Common myeloid progenitor, CD34-positive (primary cell): ENCODE results near the gene ABI1.

Experiments used
- CTCF ChIA-PET: fragments of 350-600 bp; sonication (Branson Sonifier 250); formaldehyde crosslinking; loops from one replicate; lab custom pipeline; 2021; ENCODE audit warnings: antibody characterized with exemption; lab: Charles Lee
- POLR2A ChIA-PET: fragments of 350-600 bp; sonication (Branson Sonifier 250); formaldehyde crosslinking; loops from one replicate; lab custom pipeline; 2021; ENCODE audit warnings: antibody characterized with exemption; lab: Charles Lee
- DNase-seq, 3 donors: peaks; one replicate each; pipeline versions ENCODE4 v3.0.0 to v3.0.0-alpha.2; 2013
- H3K27ac ChIP-seq, 2 experiments: 1 replicate in 1 of 2; 2 replicates in 1 of 2; pipeline ENCODE4 v1.7.0; 2013; ENCODE audit warnings: inconsistent platforms in 2 of 2, low read length in 2 of 2, mild to moderate bottlenecking in 2 of 2, low read depth in 1 of 2, moderate library complexity in 1 of 2; ENCODE audit not compliant: severe bottlenecking in 2 of 2, insufficient read depth in 1 of 2, poor library complexity in 1 of 2
- H3K27me3 ChIP-seq, 5 experiments: replicated peaks in 2 of 5; 1 replicate in 3 of 5; 2 replicates in 2 of 5; pipeline versions ENCODE4 v1.6.1 to v1.7.0; 2013; ENCODE audit warnings: low read length in 4 of 5, mild to moderate bottlenecking in 2 of 5, moderate library complexity in 2 of 5, inconsistent platforms in 1 of 5; ENCODE audit not compliant: insufficient read depth in 5 of 5, control insufficient read depth in 4 of 5
- H3K36me3 ChIP-seq, 4 experiments: 1 replicate in 2 of 4; 2 replicates in 2 of 4; pipeline versions ENCODE4 v1.6.1 to v1.7.0; 2013; ENCODE audit warnings: low read length in 3 of 4, control low read depth in 1 of 4, mild to moderate bottlenecking in 1 of 4; ENCODE audit not compliant: control insufficient read depth in 4 of 4, insufficient read depth in 4 of 4
- H3K4me1 ChIP-seq, 4 experiments: 1 replicate in 3 of 4; 2 replicates in 1 of 4; pipeline versions ENCODE4 v1.6.1 to v1.7.1; 2013; ENCODE audit warnings: low read length in 3 of 4, mild to moderate bottlenecking in 3 of 4, control low read depth in 1 of 4, inconsistent platforms in 1 of 4, moderate library complexity in 1 of 4; ENCODE audit not compliant: control insufficient read depth in 4 of 4, insufficient read depth in 4 of 4; ENCODE audit errors: control extremely low read depth in 1 of 4
- H3K4me3 ChIP-seq, 7 experiments: 1 replicate in 4 of 7; 2 replicates in 3 of 7; pipeline versions ENCODE4 v1.5.1 to v1.7.0; 2013; ENCODE audit warnings: mild to moderate bottlenecking in 7 of 7, low read length in 6 of 7, moderate library complexity in 6 of 7, inconsistent platforms in 2 of 7, low read depth in 2 of 7, control low read depth in 1 of 7; ENCODE audit not compliant: insufficient read depth in 4 of 7, control insufficient read depth in 1 of 7; ENCODE audit errors: extremely low read depth in 1 of 7
- H3K9me3 ChIP-seq, 5 experiments: 1 replicate in 4 of 5; 2 replicates in 1 of 5; pipeline versions ENCODE4 v1.6.1 to v1.7.1; 2013; ENCODE audit warnings: low read length in 4 of 5, mild to moderate bottlenecking in 2 of 5, inconsistent platforms in 1 of 5, low read depth in 1 of 5, moderate library complexity in 1 of 5; ENCODE audit not compliant: control insufficient read depth in 4 of 5, insufficient read depth in 2 of 5; ENCODE audit errors: control extremely low read depth in 1 of 5
- WGBS: methylation state at CpG from one replicate; pipeline ENCODE4 v1.1.5; 2013; ENCODE audit not compliant: insufficient coverage; 5-methylcytosine and 5-hydroxymethylcytosine counted together

ABI1 gene

GRCh38 chr10:26839966-26840627 lies 20.7 kb downstream of the ABI1 start:
- CTCF ChIA-PET, result no interaction called here

GRCh38 chr10:26837139-26837538 lies 23.6 kb downstream of the ABI1 start:
- Histone ChIP-seq H3K27me3 (no peaks in the 10 kb centered on the region), H3K9me3 (no peaks in the 10 kb centered on the region), H3K27ac (no peak overlapping the region), H3K36me3 (peaks cover 0 to 3% (median 0%) of the 10 kb centered on the region in 4 experiments), H3K4me3 (no peak overlapping the region), H3K4me1 (peaks cover 10 to 34% (median 18%) of the 10 kb centered on the region in 4 experiments)
- CTCF ChIA-PET, result interaction anchor here (0.6 to 1.4 kb wide), 4 partner anchors 11 to 395 kb away, joined by 3 to 7 read pairs (median 3); partner anchors contain the start of gene ABI1
- WGBS, result 67% methylated on average over 1 of the region's 2 CpGs
- peak in 2 of 3 donors; percentile 64 to 71 for DNase-seq
- POLR2A ChIA-PET, result no interaction called here

More at GRCh38 chr10:26839966-26840627, 20.7 kb downstream of the ABI1 start:
- no peak overlapping the region for H3K27ac ChIP-seq
- peaks cover 0 to 3% (median 0%) of the 10 kb centered on the region in 4 experiments for H3K36me3 ChIP-seq
- no peaks in the 10 kb centered on the region for H3K9me3 ChIP-seq
- POLR2A ChIA-PET, result no interaction called here
- H3K4me3 ChIP-seq, result no peak overlapping the region
- WGBS, result 0% methylated on average over 1 of the region's 3 CpGs
- DNase-seq, result peak in 2 of 3 donors; percentile 41 to 63
- H3K4me1 ChIP-seq, result peaks cover 17 to 47% (median 27%) of the 10 kb centered on the region in 4 experiments
- no peaks in the 10 kb centered on the region for H3K27me3 ChIP-seq

DNA sequence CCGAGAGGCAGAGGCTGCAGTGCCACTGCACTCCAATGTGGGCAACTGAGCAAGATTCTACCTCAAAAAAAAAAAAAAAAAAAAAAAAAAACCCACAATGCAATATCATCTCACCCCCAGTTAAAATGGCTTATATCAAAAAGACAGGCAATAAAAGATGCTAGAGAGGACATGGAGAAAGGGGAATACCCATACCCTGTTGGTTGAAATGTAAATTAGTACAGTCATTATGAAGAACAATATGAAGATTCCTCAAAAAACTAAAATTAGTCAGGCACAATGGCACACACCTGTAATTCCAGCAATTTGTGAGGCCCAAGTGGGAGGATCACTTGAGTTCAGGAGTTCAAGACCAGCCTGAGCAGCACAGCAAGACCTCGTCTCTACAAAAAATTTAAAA lies 25.7 kb downstream of the ABI1 start:
- Histone ChIP-seq H3K27ac (no peak overlapping the region), H3K9me3 (no peaks in the 10 kb centered on the region), H3K27me3 (no peaks in the 10 kb centered on the region), H3K4me1 (peaks cover 7 to 28% (median 11%) of the 10 kb centered on the region in 4 experiments), H3K36me3 (peaks cover 0 to 3% (median 0%) of the 10 kb centered on the region in 4 experiments), H3K4me3 (no peak overlapping the region)
- ChIA-PET POLR2A (no interaction called here), CTCF (no interaction called here)
- DNase-seq, result no peak
- WGBS, result 100% methylated on average over 1 of the region's 2 CpGs

- Histone ChIP-seq H3K9me3 (no peaks in the 10 kb centered on the region), H3K27ac (no peak overlapping the region), H3K27me3 (no peaks in the 10 kb centered on the region), H3K4me3 (no peak overlapping the region), H3K4me1 (peaks cover 10 to 31% (median 16%) of the 10 kb centered on the region in 4 experiments), H3K36me3 (peaks cover 0 to 3% (median 0%) of the 10 kb centered on the region in 4 experiments)
- no peak for DNase-seq
- ChIA-PET POLR2A (no interaction called here), CTCF (interaction anchor here (0.9 to 2.1 kb wide), 2 partner anchors 12 to 22 kb away, joined by 3 to 6 read pairs; no protein-coding TSS in a partner anchor)
- WGBS, result 100% methylated on average over 1 of the region's 2 CpGs
Measured at GRCh38 chr10:26832960-26833359, 27.8 kb downstream of the ABI1 start.

DNA sequence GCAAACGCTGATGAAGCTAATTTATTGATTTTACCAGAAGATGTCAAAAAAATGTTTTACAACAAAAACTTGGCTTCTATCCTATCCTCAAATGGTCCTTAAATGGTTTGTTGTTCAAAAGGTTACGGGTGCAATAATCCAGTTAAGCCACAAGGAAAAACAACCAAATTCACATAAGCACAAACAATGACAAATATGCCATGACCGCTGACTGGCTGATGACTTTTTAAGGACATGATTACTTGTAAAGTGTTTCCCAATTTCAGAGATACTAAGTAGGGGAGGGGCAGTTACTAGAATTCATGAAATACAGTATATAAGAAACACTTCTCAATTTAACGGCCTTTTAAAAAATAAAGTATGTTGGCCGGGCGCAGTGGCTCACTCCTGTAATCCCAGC lies 28.8 kb downstream of the ABI1 start:
- CTCF ChIA-PET, result interaction anchor here (0.6 to 1.2 kb wide), 3 partner anchors 10 to 25 kb away, joined by 3 read pairs; no protein-coding TSS in a partner anchor
- Histone ChIP-seq H3K9me3 (no peaks in the 10 kb centered on the region), H3K4me1 (peaks cover 10 to 22% (median 14%) of the 10 kb centered on the region in 4 experiments), H3K27ac (no peak overlapping the region), H3K27me3 (no peaks in the 10 kb centered on the region), H3K4me3 (no peak overlapping the region), H3K36me3 (peaks cover 0 to 3% (median 0%) of the 10 kb centered on the region in 4 experiments)
- WGBS, result no CpG with 5 or more reads among the region's 6 CpGs
- no peak for DNase-seq
- POLR2A ChIA-PET, result no interaction called here

DNA sequence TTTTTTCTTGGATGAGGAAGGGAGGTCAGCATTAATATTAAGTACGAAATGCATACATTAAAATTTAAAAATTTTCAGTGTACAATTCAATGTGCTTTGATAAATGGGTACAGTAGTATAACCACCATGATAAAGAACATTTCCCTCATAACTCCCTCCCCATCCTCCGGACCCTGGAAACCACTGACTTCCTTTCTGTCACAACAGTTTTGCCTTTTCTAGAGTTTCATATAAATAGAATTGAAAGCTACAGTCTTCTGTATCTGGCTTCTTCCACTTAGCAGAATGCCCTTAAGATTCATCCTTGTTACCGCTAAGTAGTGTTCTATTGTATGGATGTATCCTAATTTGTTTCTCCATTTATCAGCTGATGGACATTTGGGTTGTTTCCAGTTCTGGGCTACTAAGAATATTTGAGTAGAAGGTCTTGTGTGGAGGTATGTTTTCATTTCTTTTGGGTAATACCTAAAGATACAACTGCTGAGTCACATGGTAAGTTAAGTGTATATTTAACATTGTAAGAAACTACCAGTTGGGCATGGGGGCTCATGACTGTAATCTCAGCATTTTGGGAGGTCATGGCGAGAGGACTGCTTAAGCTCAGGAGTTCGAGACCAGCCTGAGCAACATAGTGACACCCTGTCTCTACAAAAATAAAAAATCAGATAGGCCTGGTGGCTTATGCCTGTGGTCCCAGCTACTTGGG lies 30.8 kb downstream of the ABI1 start:
- no peaks in the 10 kb centered on the region for H3K27me3 ChIP-seq
- POLR2A ChIA-PET, result interaction anchor here (0.6 kb wide), 2 partner anchors 24 to 84 kb away, joined by 3 to 9 read pairs; no protein-coding TSS in a partner anchor

More for the DNA sequence above, 30.8 kb downstream of the ABI1 start:
- DNase-seq, result peak; percentile 19 to 75 (median 67)
- WGBS, result 0% methylated on average over 1 of the region's 5 CpGs
- Histone ChIP-seq H3K4me1 (peaks cover 10 to 19% (median 14%) of the 10 kb centered on the region in 4 experiments), H3K36me3 (no peaks in the 10 kb centered on the region), H3K4me3 (peak overlapping the region in 4 of 7 experiments; percentile 1 to 52 (median 22)), H3K9me3 (no peaks in the 10 kb centered on the region), H3K27ac (peak overlapping the region in 1 of 2 experiments; percentile 25)
- CTCF ChIA-PET, result interaction anchor here (0.6 to 0.8 kb wide), 2 partner anchors 12 to 33 kb away, joined by 3 to 4 read pairs; no protein-coding TSS in a partner anchor
